WTC11 (cell line): ENCODE results near the gene SEPTIN8. TPM values are rescaled to one million over a fixed set of nuclear protein-coding genes. Genes with fewer than 3 reads are reported as not detected.

Experiments
- ATAC-seq: fragments of 200-7000 bp; cut with Tn5 transposase; 2 replicates; pipeline ENCODE4 v1.10.0; 2021; ENCODE audit warnings: mild to moderate bottlenecking, moderate library complexity
- CTCF ChIA-PET: fragments of 300-600 bp; sonication (Branson Sonifier 250); formaldehyde crosslinking; loops from one replicate; lab custom pipeline; 2021; ENCODE audit warnings: antibody characterized with exemption; lab: Charles Lee
- POLR2A ChIA-PET: fragments of 350-600 bp; sonication (Branson Sonifier 250); formaldehyde crosslinking; loops from one replicate; lab custom pipeline; 2021; ENCODE audit warnings: antibody characterized with exemption; lab: Charles Lee
- DNase-seq: peaks from one replicate; pipeline ENCODE4 v3.0.0; 2021; ENCODE audit warnings: low spot score
- H3K27ac Mint-ChIP-seq: 2 replicates; pipeline ENCODE4 v1.8.0; 2021; ENCODE audit warnings: mixed read lengths
- H3K27me3 Mint-ChIP-seq: 2 replicates; pipeline ENCODE4 v1.8.0; 2021; ENCODE audit warnings: low read depth, mild to moderate bottlenecking, moderate library complexity, mixed read lengths
- H3K36me3 Mint-ChIP-seq: 2 replicates; pipeline ENCODE4 v1.8.0; 2021; ENCODE audit warnings: mixed read lengths
- H3K4me1 Mint-ChIP-seq: 2 replicates; pipeline ENCODE4 v1.8.0; 2022; ENCODE audit warnings: mixed read lengths
- H3K4me3 Mint-ChIP-seq: 2 replicates; pipeline ENCODE4 v1.8.0; 2021; ENCODE audit warnings: mild to moderate bottlenecking, moderate library complexity, mixed read lengths
- H3K9me3 Mint-ChIP-seq: 2 replicates; pipeline ENCODE4 v1.8.0; 2021; ENCODE audit warnings: mixed read lengths
- AFF4 ChIP-seq: sonication (generic); formaldehyde crosslinking; IDR thresholded peaks from 2 replicates; pipeline ENCODE4 v1.8.1; 2023; ENCODE audit warnings: mild to moderate bottlenecking, missing genetic modification reagents, borderline replicate concordance
- ATF1 ChIP-seq: sonication (generic); formaldehyde crosslinking; IDR thresholded peaks from 2 replicates; pipeline ENCODE4 v1.8.1; 2023; ENCODE audit warnings: mild to moderate bottlenecking, moderate library complexity, missing genetic modification reagents
- ATF6 ChIP-seq: sonication (generic); formaldehyde crosslinking; IDR thresholded peaks from 2 replicates; pipeline ENCODE4 v1.8.1; 2023; ENCODE audit warnings: mild to moderate bottlenecking, missing genetic modification reagents
- CDX4 ChIP-seq: fragments of 250-450 bp; sonication (Bioruptor Pico); IDR thresholded peaks from 2 replicates; pipeline ENCODE4 v1.9.0; 2021; ENCODE audit warnings: moderate library complexity, mild to moderate bottlenecking, inconsistent platforms, borderline replicate concordance
- ELF4 ChIP-seq: sonication (generic); formaldehyde crosslinking; IDR thresholded peaks from 2 replicates; pipeline ENCODE4 v1.8.1; 2022; ENCODE audit warnings: low read depth, mild to moderate bottlenecking, moderate library complexity, missing genetic modification reagents
- ETV6 ChIP-seq: sonication (generic); formaldehyde crosslinking; IDR thresholded peaks from 2 replicates; pipeline ENCODE4 v1.8.1; 2022; ENCODE audit warnings: mild to moderate bottlenecking, missing genetic modification reagents
- FOXK1 ChIP-seq: sonication (generic); formaldehyde crosslinking; IDR thresholded peaks from 2 replicates; pipeline ENCODE4 v1.8.0; 2022; ENCODE audit warnings: mild to moderate bottlenecking, moderate library complexity, missing genetic modification reagents
- FOXP1 ChIP-seq: sonication (generic); formaldehyde crosslinking; IDR thresholded peaks from 2 replicates; pipeline ENCODE4 v1.8.0; 2022; ENCODE audit warnings: missing genetic modification reagents, mild to moderate bottlenecking, moderate library complexity, borderline replicate concordance
- GRHL2 ChIP-seq: fragments of 250-450 bp; sonication (Bioruptor Pico); IDR thresholded peaks from 2 replicates; pipeline ENCODE4 v1.8.0; 2022; ENCODE audit warnings: mild to moderate bottlenecking, moderate library complexity; ENCODE audit not compliant: insufficient replicate concordance, severe bottlenecking
- GTF2I ChIP-seq: fragments of 250-450 bp; sonication (Bioruptor Pico); conservative IDR thresholded peaks from 2 replicates; pipeline ENCODE4 v1.4.0; 2021; ENCODE audit warnings: mild to moderate bottlenecking
- IRF2 ChIP-seq: sonication (generic); formaldehyde crosslinking; IDR thresholded peaks from 2 replicates; pipeline ENCODE4 v1.8.0; 2022; ENCODE audit warnings: low read depth, missing genetic modification reagents, borderline replicate concordance
- JAZF1 ChIP-seq: fragments of 250-450 bp; sonication (Bioruptor Pico); IDR thresholded peaks from 2 replicates; pipeline ENCODE4 v1.9.0; 2021; ENCODE audit warnings: moderate library complexity, mild to moderate bottlenecking, inconsistent platforms
- JUN ChIP-seq: sonication (generic); formaldehyde crosslinking; IDR thresholded peaks from 2 replicates; pipeline ENCODE4 v1.8.0; 2023; ENCODE audit warnings: mild to moderate bottlenecking, missing genetic modification reagents
- NFE2L1 ChIP-seq: sonication (generic); formaldehyde crosslinking; IDR thresholded peaks from 2 replicates; pipeline ENCODE4 v1.8.1; 2023; ENCODE audit warnings: missing genetic modification reagents
- NR3C1 ChIP-seq: sonication (generic); formaldehyde crosslinking; conservative IDR thresholded peaks from 2 replicates; pipeline ENCODE4 v1.8.1; 2023; ENCODE audit warnings: low read depth, mild to moderate bottlenecking, missing genetic modification reagents
- SMAD4 ChIP-seq: sonication (generic); formaldehyde crosslinking; IDR thresholded peaks from 2 replicates; pipeline ENCODE4 v1.8.0; 2022; ENCODE audit warnings: mild to moderate bottlenecking, missing genetic modification reagents
- ZBTB21 ChIP-seq: sonication (generic); formaldehyde crosslinking; IDR thresholded peaks from 2 replicates; pipeline ENCODE4 v1.8.1; 2023; ENCODE audit warnings: mild to moderate bottlenecking, missing genetic modification reagents, borderline replicate concordance
- ZNF219 ChIP-seq: sonication (generic); formaldehyde crosslinking; IDR thresholded peaks from 2 replicates; pipeline ENCODE4 v1.8.0; 2023; ENCODE audit warnings: missing genetic modification reagents, mild to moderate bottlenecking, borderline replicate concordance
- ZNF423 ChIP-seq: fragments of 250-450 bp; sonication (Bioruptor Pico); IDR thresholded peaks from 2 replicates; pipeline ENCODE4 v2.1.2; 2022; ENCODE audit warnings: mild to moderate bottlenecking, moderate library complexity
- total RNA-seq: library from RNA; stranded (reverse); gene quantifications from 3 replicates; pipeline ENCODE4 v1.2.3, GENCODE V29; 2021
- TF ChIP-seq, protein P1 (sequence below): sonication (generic); formaldehyde crosslinking; conservative IDR thresholded peaks from 2 replicates; pipeline ENCODE4 v1.8.1; 2023; ENCODE audit warnings: mild to moderate bottlenecking, low read depth, missing genetic modification reagents, moderate library complexity
- TF ChIP-seq, protein P2 (sequence below): sonication (generic); formaldehyde crosslinking; IDR thresholded peaks from 2 replicates; pipeline ENCODE4 v1.8.0; 2022; ENCODE audit warnings: mild to moderate bottlenecking, missing genetic modification reagents

SEPTIN8 gene
- total RNA-seq, 1 experiment from 2014 or later: 35.8 TPM

DNA sequence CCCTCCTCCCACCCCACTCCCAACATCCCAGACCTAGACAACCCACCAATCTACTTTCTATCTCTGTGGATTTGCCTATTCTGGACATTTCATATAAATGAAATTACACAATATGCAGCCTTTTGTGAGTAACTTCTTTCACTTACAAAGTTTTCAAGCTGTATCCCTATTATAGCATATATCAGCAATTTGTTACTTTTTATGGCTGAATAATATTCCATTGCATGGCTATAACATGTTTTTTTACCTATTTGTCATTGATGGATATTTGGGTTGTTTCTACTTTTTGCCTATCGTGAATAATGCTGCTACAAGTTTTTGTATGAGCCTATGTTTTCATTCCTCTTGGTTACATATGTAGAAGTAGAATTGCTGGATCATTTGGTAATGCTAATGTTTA is 37.8 kb downstream of the SEPTIN8 start:
- Mint-ChIP-seq H3K27ac (no peak overlapping the region), H3K36me3 (no peaks in the 10 kb centered on the region), H3K27me3 (peaks cover 12% of the 10 kb centered on the region; the same call in 1 of the 2 replicates), H3K4me3 (no peak overlapping the region), H3K9me3 (no peaks in the 10 kb centered on the region; the same call in 1 of the 2 replicates), H3K4me1 (peaks cover 15% of the 10 kb centered on the region)
- ATAC-seq (no peak), DNase-seq (no peak)
- ChIA-PET POLR2A (no interaction called here), CTCF (interaction anchor here (2.7 kb wide), 1 partner anchor 68 kb away, joined by 15 read pairs; no protein-coding TSS in a partner anchor)
- TF ChIP-seq ZNF423 (CRISPR knock-in tag): no peak

- no peaks in the 10 kb centered on the region for H3K36me3 Mint-ChIP-seq
- peaks cover 12% of the 10 kb centered on the region; the same call in 1 of the 2 replicates for H3K27me3 Mint-ChIP-seq
- CTCF ChIA-PET: interaction anchor here (0.6 to 2.7 kb wide), 16 partner anchors 9 to 351 kb away, joined by 3 to 21 read pairs (median 4); partner anchors contain the start of genes CCNI2, IL13, SEPTIN8 and SOWAHA
- H3K27ac Mint-ChIP-seq: no peak overlapping the region; the same call in 1 of the 2 replicates
- TF ChIP-seq ZNF219 (CRISPR knock-in tag) (no peak), CDX4 (no peak), JUN (CRISPR knock-in tag) (no peak), GRHL2 (CRISPR knock-in tag) (no peak), FOXK1 (CRISPR knock-in tag) (no peak), ATF6 (CRISPR knock-in tag) (no peak), FOXP1 (CRISPR knock-in tag) (no peak), GTF2I (no peak), NR3C1 (CRISPR knock-in tag) (no peak), AFF4 (CRISPR knock-in tag) (no peak), NFE2L1 (no peak), ZBTB21 (no peak), JAZF1 (CRISPR knock-in tag) (no peak), SMAD4 (no peak), ELF4 (no peak), ATF1 (CRISPR knock-in tag) (no peak), ETV6 (CRISPR knock-in tag) (no peak), IRF2 (CRISPR knock-in tag) (no peak)
- TF ChIP-seq, protein P1, sequence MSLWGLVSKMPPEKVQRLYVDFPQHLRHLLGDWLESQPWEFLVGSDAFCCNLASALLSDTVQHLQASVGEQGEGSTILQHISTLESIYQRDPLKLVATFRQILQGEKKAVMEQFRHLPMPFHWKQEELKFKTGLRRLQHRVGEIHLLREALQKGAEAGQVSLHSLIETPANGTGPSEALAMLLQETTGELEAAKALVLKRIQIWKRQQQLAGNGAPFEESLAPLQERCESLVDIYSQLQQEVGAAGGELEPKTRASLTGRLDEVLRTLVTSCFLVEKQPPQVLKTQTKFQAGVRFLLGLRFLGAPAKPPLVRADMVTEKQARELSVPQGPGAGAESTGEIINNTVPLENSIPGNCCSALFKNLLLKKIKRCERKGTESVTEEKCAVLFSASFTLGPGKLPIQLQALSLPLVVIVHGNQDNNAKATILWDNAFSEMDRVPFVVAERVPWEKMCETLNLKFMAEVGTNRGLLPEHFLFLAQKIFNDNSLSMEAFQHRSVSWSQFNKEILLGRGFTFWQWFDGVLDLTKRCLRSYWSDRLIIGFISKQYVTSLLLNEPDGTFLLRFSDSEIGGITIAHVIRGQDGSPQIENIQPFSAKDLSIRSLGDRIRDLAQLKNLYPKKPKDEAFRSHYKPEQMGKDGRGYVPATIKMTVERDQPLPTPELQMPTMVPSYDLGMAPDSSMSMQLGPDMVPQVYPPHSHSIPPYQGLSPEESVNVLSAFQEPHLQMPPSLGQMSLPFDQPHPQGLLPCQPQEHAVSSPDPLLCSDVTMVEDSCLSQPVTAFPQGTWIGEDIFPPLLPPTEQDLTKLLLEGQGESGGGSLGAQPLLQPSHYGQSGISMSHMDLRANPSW (CRISPR knock-in tag): no peak
- TF ChIP-seq, protein P2, sequence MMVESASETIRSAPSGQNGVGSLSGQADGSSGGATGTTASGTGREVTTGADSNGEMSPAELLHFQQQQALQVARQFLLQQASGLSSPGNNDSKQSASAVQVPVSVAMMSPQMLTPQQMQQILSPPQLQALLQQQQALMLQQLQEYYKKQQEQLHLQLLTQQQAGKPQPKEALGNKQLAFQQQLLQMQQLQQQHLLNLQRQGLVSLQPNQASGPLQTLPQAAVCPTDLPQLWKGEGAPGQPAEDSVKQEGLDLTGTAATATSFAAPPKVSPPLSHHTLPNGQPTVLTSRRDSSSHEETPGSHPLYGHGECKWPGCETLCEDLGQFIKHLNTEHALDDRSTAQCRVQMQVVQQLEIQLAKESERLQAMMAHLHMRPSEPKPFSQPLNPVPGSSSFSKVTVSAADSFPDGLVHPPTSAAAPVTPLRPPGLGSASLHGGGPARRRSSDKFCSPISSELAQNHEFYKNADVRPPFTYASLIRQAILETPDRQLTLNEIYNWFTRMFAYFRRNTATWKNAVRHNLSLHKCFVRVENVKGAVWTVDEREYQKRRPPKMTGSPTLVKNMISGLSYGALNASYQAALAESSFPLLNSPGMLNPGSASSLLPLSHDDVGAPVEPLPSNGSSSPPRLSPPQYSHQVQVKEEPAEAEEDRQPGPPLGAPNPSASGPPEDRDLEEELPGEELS (CRISPR knock-in tag): no peak
- no peak for DNase-seq
- ATAC-seq: no peak
- peaks cover 15% of the 10 kb centered on the region for H3K4me1 Mint-ChIP-seq
- POLR2A ChIA-PET: interaction anchor here (1.2 kb wide), 1 partner anchor 9 kb away, joined by 8 read pairs; the partner anchor contains the start of gene CCNI2
- peak overlapping the region; percentile 79 for H3K4me3 Mint-ChIP-seq
- H3K9me3 Mint-ChIP-seq: no peaks in the 10 kb centered on the region; the same call in 1 of the 2 replicates
Observed at GRCh38 chr5:132737982-132738681, 38.9 kb downstream of the SEPTIN8 start.
